ENCODE results near the gene RAI1.

The RAI1 gene

DNA sequence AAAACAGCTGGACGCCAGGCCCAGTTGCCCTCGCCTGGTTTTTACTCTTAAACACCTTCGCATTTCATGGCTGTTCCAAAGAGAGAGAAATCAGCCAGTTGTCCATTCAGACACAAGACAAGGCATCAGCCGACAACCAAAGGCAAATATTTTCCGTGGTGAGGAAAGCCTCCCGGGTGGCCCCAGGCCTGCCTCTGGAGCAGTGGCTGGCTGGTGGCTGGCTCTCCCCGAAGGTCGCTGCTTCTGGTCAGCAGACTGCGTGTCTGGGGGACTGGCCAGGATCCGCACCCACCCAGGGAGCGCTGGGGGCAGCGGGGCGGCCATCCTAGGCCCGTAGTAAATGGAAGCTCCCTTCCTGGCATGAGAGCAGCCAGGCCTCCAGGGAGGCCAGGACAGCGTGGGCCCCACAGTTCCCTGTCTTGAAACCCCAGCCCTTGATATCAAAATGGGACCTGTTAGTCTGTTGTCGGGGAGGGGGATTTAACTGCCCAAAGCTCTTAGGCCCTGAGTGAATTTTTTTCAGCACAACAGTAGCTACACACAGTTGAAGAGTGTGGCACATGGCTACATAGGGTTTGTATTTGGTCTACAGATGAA lies 97.9 kb downstream of the RAI1 start:
- H3K4me3 ChIP-seq (ENCODE audit: low read depth, low read length), result no peak overlapping the region

GRCh38 chr17:17780922-17781590 lies 99.8 kb downstream of the RAI1 start:
- no peak overlapping the region for H3K4me3 ChIP-seq (ENCODE audit: low read depth, low read length)
- TF ChIP-seq, protein P1, sequence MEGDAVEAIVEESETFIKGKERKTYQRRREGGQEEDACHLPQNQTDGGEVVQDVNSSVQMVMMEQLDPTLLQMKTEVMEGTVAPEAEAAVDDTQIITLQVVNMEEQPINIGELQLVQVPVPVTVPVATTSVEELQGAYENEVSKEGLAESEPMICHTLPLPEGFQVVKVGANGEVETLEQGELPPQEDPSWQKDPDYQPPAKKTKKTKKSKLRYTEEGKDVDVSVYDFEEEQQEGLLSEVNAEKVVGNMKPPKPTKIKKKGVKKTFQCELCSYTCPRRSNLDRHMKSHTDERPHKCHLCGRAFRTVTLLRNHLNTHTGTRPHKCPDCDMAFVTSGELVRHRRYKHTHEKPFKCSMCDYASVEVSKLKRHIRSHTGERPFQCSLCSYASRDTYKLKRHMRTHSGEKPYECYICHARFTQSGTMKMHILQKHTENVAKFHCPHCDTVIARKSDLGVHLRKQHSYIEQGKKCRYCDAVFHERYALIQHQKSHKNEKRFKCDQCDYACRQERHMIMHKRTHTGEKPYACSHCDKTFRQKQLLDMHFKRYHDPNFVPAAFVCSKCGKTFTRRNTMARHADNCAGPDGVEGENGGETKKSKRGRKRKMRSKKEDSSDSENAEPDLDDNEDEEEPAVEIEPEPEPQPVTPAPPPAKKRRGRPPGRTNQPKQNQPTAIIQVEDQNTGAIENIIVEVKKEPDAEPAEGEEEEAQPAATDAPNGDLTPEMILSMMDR (IDR thresholded peaks at IDR 0.05; ENCODE audit: control insufficient read depth, extremely low read depth, insufficient read depth), result no peak
- DNase-seq (ENCODE audit: low read depth), result no peak

More for the DNA sequence above, 97.9 kb downstream of the RAI1 start:
- TF ChIP-seq, protein P1 (IDR thresholded peaks at IDR 0.05; ENCODE audit: control insufficient read depth, extremely low read depth, insufficient read depth), result no peak
- no peak for DNase-seq (ENCODE audit: low read depth)

DNA sequence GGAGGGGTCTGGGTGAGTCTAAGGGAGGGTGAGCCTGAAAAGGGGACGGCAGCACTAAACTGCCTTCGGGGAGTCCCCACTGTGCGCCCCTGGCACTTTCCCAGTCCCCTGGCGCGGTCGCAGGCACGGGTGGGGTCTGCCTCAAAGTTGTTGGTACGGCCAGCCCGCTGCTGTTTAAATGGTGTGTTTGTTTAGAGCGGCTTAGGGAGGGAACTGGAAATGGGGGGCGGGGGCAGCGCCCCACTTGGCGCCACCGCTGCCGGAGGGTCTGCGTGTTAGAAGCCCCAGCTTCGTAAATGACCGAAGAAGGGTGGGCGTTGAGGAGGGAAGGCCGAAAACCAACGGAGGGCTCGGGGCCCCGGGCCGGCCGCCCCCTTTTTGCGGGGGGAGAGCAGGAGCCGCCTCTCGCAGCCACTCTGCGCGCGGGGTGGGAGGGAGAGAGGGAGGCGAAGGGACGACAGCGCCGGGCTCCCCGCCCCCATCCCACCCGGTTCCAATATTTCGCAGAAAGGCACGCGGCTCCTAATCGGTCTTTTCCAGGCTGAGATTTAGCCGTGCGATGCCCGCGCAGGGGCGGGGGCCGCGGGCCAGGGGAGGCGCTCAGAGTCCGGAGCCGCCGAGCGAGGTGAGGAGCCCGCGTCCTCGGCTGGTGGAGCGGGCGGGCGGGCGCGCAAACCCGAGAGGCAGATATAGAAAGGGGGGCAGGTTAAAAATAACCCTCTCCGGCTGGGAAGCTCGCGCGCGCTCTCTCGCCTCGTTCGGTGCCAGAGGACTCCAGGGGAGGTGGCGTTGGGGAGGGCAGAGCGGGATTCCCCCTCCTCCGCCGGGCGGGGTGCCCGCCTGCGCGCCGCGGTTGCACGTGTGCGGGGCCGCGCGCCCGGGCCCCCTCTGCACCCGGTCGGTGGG lies 100.6 kb downstream of the RAI1 start:
- TF ChIP-seq, protein P1 (IDR thresholded peaks at IDR 0.05; ENCODE audit: control insufficient read depth, extremely low read depth, insufficient read depth), result no peak
- DNase-seq (ENCODE audit: low read depth), result no peak
- no peak overlapping the region for H3K4me3 ChIP-seq (ENCODE audit: low read depth, low read length)

GRCh38 chr17:17782523-17783115 lies 101.4 kb downstream of the RAI1 start:
- no peak for DNase-seq (ENCODE audit: low read depth)
- peak overlapping the region; percentile 42 for H3K4me3 ChIP-seq (ENCODE audit: low read depth, low read length)
- TF ChIP-seq, protein P1 (IDR thresholded peaks at IDR 0.05; ENCODE audit: control insufficient read depth, extremely low read depth, insufficient read depth), result no peak

- peak overlapping the region; percentile 42 for H3K4me3 ChIP-seq (ENCODE audit: low read depth, low read length)
- DNase-seq (ENCODE audit: low read depth), result peak; percentile 25
- TF ChIP-seq, protein P1 (IDR thresholded peaks at IDR 0.05; ENCODE audit: control insufficient read depth, extremely low read depth, insufficient read depth), result peak; percentile 22; the same call in 1 of the 2 replicates
Measured at GRCh38 chr17:17783116-17783824, 102.0 kb downstream of the RAI1 start.
